Cerebellar nuclear complex (tissue), 1 donor: Measurements from ENCODE around the gene CAPZA1.

Experiments
- DNase-seq, 2 experiments: peaks; one replicate each; lab custom pipeline; 2025; lab: John Stamatoyannopoulos, UW

CAPZA1 gene

DNA sequence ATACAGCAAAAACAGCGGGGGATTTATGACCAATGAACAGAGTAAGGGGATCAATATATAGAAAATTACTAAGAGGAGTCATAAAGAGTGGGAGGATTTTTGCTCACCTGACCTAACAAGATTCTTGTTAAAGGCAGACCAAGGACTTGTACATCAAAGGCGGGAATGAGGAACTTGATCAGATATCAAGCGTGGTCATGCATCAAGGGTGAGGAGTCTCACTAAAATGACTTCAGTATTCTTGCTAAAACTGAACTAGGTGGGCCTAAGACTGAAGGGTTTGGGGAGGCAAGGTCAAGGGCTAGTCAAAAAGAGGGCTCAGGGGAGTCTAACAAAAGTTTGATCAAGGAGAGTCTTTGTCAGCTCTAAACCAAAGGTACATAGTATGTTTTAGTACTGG lies 56.9 kb downstream of the CAPZA1 start:
- DNase-seq: no peak

DNA sequence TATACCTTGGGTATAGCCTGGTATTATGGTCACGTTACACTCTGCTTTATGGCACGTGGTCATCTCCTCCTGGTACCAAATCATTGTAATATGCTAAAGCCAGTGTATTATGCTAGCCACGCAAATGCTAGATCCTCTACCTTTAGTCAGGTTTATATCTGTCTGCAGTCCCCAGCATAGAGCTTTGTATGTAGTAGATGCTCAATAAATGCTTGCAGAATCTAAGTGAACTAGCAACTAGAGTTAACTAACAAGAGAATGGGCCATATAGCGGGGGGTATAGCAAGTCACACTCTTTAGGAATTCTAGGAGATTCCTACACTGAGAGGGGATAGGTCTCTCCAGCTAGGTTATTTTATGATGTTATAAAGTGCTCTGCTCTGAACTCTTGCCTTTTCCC lies 57.9 kb downstream of the CAPZA1 start:
- no peak for DNase-seq

DNA sequence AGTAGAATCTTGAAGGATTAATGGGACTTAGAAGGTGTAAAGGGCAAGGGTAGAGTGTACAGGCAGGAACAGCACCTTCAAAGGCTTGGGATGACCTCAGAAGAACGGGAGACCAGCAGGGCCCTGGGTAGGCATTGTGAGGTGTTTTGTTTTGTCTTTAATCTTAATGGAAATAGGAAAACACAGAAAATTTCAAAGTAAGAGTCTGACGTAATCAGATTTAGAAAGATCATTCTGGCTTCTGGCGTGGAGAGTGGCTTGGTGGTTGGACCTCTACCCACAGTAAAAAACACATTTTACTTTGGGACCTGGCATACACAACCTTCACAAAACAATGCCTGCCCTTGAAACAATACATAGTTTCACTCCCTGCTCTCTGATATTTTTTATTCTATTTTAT lies 59.0 kb downstream of the CAPZA1 start:
- DNase-seq: no peak

DNA sequence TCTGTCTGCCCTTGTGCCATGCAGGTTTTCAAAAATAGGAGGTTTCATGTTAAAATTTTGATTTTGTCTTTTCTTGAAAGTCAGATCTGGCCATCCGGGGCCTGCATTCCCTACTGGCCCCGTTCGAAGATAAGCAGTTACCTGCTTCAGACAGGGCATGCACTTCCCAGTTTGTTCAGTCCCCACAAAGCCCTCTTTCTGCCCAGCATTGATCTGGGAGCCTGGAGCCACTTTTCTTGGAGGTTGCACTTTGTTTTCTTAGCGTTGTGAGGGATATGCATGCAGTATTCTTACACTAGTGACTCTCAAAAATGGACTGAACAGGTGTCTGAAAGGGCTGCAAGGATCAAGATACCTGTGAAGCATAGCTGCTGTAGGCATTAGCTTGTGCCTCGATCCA lies 66.3 kb downstream of the CAPZA1 start:
- DNase-seq: no peak

DNA sequence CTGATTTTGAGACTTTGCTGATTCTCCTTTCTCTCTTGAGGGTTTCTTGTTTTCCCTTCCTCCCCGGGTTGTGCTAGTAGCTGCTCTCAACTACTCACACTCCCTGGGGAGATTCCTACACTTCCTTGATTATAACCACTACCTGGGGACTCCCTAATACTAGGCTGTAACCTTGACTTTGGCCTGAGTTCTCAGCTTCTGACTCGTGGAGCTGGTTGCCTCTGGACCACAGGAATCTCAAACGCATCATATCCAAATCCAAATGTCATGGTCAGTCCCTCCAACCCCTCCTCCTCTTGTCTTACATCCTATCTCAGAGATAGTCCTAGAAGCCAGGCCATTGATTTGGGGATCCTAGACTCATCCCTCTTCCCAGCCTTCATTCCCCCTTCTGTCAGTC lies 66.8 kb downstream of the CAPZA1 start:
- no peak for DNase-seq

DNA sequence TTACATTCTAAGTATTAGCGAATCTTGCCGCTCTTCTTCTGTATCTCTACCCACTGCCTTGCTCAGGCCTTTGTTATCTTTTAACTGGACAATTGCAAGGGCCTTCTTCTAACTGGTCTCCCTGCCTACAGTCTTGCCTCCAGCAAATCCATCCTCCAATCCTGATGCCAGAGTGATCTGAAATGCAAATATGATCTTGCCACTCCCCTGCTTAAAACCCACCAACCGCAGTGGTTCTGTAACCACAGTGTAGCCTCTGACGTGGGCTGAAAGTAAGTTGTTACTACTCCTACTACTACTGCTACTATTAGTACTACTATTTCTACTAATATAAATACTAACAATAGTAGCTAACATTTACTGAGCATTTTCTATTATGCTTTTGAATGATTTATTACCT lies 67.2 kb downstream of the CAPZA1 start:
- no peak for DNase-seq

DNA sequence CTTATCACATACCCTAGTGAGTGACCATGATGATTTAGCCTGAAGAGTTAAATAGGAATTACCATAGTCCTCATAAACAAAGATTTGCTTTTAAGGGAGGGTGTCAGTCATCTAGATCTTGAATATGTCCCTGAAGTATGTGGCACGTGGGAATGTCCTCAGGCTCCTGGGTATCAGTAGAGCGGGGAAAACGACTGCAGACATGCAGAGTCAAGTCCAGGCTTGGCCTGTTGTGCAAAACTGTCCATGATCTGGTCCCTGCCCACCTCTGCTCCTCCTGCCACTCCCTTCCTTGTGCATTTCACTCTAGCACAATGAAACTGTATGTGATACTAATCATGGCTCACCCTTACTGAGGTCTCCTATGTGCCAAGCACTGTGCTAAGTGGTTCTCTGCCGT lies 67.7 kb downstream of the CAPZA1 start:
- DNase-seq: no peak

DNA sequence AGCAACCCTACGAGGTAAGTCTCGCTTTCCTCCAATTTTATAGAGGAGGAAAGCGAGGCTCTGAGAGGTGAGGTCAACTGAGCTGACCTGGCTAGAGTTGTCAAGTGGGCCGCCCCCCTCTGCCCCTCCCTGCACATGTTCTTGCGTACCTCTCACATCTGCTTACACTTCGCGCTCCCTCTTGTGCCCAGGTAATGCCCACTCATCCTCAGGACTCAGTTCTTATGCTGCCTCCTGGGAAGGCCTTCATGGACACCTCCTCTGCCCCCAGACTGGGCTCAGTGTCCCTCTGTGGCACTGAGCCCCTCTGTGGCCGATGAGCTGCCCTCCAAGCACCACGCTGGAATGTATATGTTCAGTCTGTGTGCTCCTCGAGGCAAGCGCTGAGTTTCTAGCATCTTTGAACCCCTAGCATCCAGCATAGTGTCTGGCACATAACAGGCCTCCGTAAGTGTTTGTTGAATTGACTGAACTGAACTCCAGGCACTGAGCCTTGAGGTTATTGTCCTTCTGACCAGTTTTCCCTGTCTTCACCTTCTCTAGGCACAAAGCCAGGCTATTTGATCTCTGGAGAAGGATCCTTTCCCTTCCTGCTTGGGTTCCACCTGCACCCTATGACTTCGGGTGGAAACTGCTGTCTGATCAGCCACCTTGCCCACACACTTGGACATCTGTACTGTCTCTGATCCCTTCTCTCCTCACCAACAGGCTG lies 68.3 kb downstream of the CAPZA1 start:
- DNase-seq: no peak

DNA sequence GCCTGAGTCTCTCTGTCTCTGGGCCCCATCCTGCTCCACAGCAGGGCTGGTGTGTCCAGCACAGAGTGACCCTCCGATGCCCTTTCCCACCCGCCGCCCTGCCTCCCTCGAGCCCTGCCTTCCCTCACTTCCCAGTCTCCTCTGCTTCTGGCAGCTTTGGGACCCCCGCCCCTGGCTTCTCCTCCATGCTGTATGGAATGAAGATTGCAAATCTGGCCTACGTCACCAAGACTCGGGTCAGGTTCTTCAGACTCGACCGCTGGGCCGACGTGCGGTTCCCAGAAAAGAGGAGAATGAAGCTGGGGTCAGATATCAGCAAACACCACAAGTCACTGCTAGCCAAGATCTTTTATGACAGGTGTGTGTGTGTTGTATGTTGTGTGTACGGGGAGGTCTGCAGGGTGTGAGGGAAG lies 69.2 kb downstream of the CAPZA1 start:
- DNase-seq: no peak

DNA sequence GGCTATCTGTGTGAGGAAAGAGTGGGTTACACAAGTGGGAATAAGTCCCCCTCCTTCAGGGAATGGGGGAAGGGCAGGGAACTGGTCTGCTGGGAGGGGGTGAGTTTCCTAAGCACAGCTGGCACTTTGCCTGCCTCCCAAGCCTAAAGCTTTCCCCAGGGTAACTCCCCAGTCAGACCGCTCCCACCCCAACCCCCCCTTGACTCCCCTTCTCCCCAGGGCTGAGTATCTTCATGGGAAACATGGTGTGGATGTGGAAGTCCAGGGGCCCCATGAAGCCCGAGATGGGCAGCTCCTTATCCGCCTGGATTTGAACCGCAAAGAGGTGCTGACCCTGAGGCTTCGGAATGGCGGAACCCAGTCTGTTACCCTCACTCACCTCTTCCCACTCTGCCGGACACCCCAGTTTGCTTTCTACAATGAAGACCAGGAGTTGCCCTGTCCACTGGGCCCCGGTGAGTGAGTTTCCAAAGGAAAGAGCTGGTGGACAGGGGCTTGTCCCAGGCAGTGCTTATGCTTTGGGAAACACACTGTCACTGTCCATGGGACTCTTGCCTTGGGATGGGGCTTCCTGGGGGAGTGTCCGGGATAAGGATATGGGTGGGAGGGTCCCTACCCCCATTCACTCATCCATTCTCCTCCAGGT lies 69.7 kb downstream of the CAPZA1 start:
- DNase-seq: no peak

DNA sequence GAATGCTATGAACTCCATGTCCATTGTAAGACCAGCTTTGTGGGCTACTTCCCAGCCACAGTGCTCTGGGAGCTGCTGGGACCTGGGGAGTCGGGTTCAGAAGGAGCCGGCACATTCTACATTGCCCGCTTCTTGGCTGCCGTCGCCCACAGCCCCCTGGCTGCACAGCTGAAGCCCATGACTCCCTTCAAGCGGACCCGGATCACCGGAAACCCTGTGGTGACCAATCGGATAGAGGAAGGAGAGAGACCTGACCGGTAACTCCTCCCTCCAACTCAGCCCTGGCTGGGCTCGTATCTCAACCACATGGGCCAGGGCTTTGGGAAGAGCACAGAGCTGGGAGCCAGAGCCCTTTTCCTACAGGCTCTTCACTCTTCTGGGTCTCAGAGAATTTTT lies 70.2 kb downstream of the CAPZA1 start:
- DNase-seq: no peak

DNA sequence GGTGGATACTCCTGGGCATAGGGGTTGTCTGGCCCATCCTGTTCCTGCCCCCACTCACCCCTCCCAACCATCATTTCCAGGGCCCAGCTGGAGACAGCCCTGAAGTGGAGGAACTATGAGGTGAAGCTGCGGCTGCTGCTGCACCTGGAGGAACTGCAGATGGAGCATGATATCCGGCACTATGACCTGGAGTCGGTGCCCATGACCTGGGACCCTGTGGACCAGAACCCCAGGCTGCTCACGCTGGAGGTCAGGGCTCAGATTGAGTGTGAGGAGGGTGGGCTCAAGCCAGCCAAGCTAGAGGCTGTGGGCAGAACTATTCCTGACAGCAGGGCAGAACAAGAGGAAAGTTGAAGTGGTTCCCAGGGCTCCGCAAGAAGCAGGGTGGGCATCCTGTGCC lies 73.0 kb downstream of the CAPZA1 start:
- DNase-seq: no peak

DNA sequence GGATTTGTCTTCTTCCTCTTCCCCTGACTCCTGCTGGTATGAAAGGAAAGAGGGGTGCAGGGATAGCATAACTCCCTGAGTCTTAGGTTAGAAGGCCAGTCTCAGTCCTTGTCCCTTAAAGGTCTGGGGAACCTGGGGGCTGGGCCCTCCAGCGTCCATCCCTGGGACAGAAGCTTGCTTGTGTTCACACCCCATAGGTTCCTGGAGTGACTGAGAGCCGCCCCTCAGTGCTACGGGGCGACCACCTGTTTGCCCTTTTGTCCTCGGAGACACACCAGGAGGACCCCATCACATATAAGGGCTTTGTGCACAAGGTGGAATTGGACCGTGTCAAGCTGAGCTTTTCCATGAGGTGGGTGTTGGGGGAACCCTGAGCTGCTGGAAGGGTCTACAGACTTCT lies 74.2 kb downstream of the CAPZA1 start:
- no peak for DNase-seq

DNA sequence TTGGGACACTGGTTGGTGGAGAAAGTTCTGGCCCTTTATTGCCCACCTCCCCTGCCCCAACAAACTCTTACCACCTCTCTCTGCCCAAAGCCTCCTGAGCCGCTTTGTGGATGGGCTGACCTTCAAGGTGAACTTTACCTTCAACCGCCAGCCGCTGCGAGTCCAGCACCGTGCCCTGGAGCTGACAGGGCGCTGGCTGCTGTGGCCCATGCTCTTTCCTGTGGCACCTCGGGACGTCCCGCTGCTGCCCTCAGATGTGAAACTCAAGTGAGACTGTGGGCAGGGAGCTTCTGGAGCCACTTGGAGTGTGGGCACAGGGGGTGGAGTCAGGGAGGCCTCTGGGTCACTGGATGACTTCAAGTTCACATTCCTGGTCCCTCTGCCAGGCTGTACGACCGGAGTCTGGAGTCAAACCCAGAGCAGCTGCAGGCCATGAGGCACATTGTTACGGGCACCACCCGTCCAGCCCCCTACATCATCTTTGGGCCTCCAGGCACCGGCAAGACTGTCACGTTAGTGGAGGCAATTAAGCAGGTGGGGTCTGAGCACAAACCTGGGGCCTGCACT lies 74.8 kb downstream of the CAPZA1 start:
- DNase-seq: no peak

DNA sequence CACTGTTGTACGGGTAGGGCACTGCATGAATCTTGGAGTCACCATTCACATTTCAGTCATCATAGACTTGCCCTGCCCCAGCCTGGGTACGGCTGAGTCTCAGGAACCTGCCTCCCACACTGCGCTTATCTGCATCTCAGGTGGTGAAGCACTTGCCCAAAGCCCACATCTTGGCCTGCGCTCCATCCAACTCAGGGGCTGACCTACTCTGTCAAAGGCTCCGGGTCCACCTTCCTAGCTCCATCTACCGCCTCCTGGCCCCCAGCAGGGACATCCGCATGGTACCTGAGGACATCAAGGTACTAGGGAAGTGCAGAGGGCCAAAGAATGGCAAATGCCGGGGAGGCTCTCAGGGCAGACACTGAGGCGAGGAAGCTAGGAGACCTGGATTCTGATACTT lies 75.6 kb downstream of the CAPZA1 start:
- DNase-seq: no peak

DNA sequence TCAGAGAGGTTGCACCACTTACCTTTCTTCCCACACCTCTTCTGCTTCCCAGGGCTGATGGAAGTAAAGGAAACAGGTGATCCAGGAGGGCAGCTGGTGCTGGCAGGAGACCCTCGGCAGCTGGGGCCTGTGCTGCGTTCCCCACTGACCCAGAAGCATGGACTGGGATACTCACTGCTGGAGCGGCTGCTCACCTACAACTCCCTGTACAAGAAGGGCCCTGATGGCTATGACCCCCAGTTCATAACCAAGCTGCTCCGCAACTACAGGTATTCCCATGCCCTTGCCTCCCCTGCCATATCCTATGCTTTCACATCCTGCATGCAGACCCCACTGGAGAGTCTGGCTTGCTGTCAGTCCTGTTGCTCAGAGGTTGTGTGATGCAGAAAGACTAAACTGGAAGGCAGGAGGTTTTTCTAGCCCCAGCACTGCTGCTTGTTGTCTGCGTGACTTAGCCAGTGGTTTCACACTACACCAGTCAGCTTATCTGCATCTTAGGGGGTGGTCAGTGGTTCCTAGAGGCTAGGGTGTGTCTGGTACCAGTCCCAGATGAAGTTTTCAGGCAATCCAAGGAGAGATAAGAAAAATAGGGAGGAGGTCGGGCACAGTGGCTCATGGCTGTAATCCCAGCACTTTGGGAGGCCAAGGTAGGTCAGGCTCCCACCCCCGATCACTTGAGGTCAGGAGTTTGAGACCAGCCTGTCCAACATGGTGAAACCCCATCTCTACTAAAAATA lies 77.1 kb downstream of the CAPZA1 start:
- DNase-seq: no peak

DNA sequence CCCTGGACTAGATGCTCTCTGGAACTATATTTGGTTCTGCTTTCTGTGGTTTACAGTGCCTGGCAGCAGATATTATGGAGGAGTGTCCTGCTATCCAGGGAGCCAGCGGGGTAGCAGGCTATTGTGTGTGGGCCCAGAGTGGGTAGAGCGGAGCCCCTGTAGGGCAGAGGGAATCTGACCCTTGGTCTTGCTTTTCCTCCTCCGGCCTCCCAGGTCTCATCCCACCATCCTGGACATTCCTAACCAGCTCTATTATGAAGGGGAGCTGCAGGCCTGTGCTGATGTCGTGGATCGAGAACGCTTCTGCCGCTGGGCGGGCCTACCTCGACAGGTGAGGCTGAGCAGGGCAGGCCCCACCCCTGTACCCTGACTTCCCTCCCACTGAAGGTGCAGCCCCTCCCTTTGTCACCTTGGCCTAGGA lies 78.2 kb downstream of the CAPZA1 start:
- DNase-seq: no peak

DNA sequence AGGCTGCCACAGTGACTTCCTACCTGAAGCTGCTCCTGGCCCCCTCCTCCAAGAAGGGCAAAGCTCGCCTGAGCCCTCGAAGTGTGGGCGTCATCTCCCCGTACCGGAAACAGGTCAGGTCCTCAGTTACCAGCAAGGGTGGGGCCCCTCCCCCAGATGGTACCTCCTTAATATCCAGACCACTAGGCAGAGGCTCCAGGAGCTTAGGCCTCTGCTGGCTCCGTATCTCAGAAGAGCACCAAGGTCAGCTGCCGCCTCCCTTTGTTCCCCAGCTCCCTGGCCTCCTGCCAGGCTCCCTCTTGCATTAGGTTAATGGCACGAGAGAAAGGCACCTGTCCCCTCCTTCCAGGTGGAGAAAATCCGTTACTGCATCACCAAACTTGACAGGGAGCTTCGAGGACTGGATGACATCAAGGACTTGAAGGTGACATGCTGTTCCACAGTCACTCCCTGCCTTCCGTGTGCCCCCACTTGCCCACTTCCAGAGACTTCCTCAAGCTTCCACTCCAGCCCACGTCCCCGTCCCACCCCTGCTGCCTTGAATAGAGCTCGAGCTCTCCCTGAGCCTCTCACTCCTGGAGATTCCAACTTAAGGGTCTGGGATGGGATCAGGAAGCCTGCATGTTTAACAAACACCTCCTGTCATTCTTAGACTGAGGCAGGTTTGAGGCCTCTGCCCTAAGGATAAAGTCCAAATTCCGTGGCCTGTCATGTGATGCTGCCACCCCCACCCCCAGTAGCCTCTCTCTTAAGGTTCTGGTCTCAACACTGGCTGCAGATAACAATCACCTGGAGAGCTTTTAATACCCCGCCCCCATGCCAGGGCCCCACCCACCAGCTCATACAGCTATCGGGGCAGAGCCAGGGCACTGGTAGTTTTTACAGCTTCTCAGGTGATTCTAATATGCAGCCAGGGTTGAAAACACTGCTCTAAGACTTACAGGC lies 79.0 kb downstream of the CAPZA1 start:
- DNase-seq: no peak

DNA sequence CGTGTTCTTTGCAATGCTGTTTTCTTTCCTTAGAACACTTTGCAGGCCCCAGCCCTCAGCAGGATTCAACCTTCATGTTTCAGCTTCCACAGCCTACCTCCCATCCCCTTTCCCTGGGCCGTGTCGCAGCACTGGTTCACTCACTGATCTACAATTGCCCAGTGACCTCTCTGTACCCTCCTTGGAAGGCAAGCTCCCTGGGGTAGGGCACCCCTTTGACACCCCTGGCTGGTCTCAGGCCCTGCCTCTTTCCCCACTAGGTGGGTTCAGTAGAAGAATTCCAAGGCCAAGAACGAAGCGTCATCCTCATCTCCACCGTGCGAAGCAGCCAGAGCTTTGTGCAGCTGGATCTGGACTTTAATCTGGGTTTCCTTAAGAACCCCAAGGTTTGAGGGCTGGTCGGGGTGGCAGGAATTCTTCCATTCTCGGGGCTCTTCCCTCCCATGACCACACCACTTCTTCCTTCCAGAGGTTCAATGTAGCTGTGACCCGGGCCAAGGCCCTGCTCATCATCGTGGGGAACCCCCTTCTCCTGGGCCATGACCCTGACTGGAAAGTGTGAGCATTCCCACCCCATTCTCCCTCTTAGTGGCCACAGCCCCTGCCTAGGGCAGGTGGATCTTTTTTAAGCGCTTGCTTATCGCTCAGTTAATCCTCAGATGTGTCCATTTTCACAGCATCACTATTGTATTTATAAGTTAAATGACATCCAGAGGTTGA lies 80.0 kb downstream of the CAPZA1 start:
- no peak for DNase-seq

DNA sequence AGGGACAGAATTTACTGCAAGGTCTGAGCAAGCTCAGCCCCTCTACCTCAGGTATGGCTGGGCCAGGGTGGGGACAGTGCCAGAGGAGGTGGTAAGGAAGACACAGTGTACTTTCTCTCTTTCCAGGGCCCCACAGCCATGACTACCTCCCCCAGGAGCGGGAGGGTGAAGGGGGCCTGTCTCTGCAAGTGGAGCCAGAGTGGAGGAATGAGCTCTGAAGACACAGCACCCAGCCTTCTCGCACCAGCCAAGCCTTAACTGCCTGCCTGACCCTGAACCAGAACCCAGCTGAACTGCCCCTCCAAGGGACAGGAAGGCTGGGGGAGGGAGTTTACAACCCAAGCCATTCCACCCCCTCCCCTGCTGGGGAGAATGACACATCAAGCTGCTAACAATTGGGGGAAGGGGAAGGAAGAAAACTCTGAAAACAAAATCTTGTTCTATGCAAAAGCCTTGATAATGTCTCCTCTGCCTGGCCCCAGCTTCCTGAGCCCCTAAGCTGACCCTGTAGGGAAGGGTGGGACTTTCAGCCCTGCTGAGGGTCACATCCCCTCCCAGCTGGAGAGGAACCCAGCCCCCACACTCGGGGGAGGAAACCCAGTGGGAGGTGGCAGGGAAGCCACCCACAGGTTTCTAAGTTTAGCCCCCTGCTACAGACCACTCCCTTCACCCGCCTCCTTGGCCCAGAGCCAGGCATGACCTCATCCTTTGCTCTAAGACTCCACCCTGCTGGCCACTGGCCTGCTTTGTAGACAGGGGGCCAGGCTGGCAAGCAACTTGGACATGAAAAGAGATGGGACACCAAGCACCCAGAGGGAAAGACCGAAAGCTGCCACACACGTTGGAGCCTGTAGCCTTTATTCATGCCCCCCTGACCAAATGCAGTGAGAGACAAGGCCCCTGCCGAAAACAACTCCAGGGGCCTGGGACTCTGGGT lies 80.9 kb downstream of the CAPZA1 start:
- no peak for DNase-seq
